HepG2 (cell line): ENCODE data around the gene NADK2. TPM values are rescaled to one million over a fixed set of nuclear protein-coding genes. Genes with fewer than 3 reads are reported as not detected.

Experiments used
- FOXC1 ChIP-seq: sonication (generic); formaldehyde crosslinking; IDR thresholded peaks from 2 replicates; pipeline ENCODE4 v1.8.0; 2022; ENCODE audit warnings: mild to moderate bottlenecking, missing genetic modification reagents, borderline replicate concordance
- FOXO1 ChIP-seq: sonication (generic); formaldehyde crosslinking; IDR thresholded peaks from 2 replicates; pipeline ENCODE4 v1.4.0; 2020; ENCODE audit warnings: missing genetic modification reagents
- GFI1 ChIP-seq: sonication (generic); formaldehyde crosslinking; IDR thresholded peaks from 2 replicates; pipeline ENCODE4 v1.5.0; 2020; ENCODE audit warnings: missing genetic modification reagents, mild to moderate bottlenecking, borderline replicate concordance
- HNF1A ChIP-seq, 2 experiments: sonication (generic) in 1 of 2; formaldehyde crosslinking in 1 of 2; IDR thresholded peaks; 2 replicates each; pipeline versions ENCODE4 v1.4.0 to v1.6.1; 2016 to 2020; ENCODE audit warnings: borderline replicate concordance in 1 of 2, low read depth in 1 of 2, mild to moderate bottlenecking in 1 of 2, missing genetic modification reagents in 1 of 2
- IKZF1 ChIP-seq: fragments of 450-650 bp; IDR thresholded peaks from 2 replicates; pipeline ENCODE4 v1.7.1; 2016
- SIN3B ChIP-seq: fragments of 150-350 bp; IDR thresholded peaks from 2 replicates; pipeline ENCODE4 v1.6.1; 2014; ENCODE audit warnings: low read length
- SMAD1 ChIP-seq: sonication (generic); formaldehyde crosslinking; IDR thresholded peaks from 2 replicates; pipeline ENCODE4 v1.4.0; 2020; ENCODE audit warnings: missing genetic modification reagents, low read depth, mild to moderate bottlenecking, borderline replicate concordance
- STAT6 ChIP-seq: sonication (generic); formaldehyde crosslinking; IDR thresholded peaks from 2 replicates; pipeline ENCODE4 v1.4.0; 2020; ENCODE audit warnings: missing genetic modification reagents, mild to moderate bottlenecking, borderline replicate concordance
- ZNF12 ChIP-seq: sonication (generic); formaldehyde crosslinking; IDR thresholded peaks from 2 replicates; pipeline ENCODE4 v1.5.0; 2020; ENCODE audit warnings: missing genetic modification reagents
- ZNF234 ChIP-seq: sonication (generic); formaldehyde crosslinking; conservative IDR thresholded peaks from 2 replicates; pipeline ENCODE4 v1.5.1; 2020; ENCODE audit warnings: mild to moderate bottlenecking, missing genetic modification reagents
- ZNF264 ChIP-seq: sonication (generic); formaldehyde crosslinking; IDR thresholded peaks from 2 replicates; pipeline ENCODE4 v1.4.0; 2020; ENCODE audit warnings: missing genetic modification reagents
- ZNF547 ChIP-seq: sonication (generic); formaldehyde crosslinking; IDR thresholded peaks from 2 replicates; pipeline ENCODE4 v1.5.1; 2020; ENCODE audit warnings: mild to moderate bottlenecking, missing genetic modification reagents
- ZNF557 ChIP-seq: sonication (generic); formaldehyde crosslinking; IDR thresholded peaks from 2 replicates; pipeline ENCODE4 v1.4.0; 2020; ENCODE audit warnings: missing genetic modification reagents
- ZNF607 ChIP-seq: sonication (generic); formaldehyde crosslinking; IDR thresholded peaks from 2 replicates; pipeline ENCODE4 v1.5.1; 2020; ENCODE audit warnings: missing genetic modification reagents, mild to moderate bottlenecking, borderline replicate concordance
- ZNF674 ChIP-seq: sonication (generic); formaldehyde crosslinking; IDR thresholded peaks from 2 replicates; pipeline ENCODE4 v1.5.0; 2020; ENCODE audit warnings: low read depth, mild to moderate bottlenecking, missing genetic modification reagents
- ZSCAN9 ChIP-seq: IDR thresholded peaks from 2 replicates; pipeline ENCODE4 v1.6.1; 2016; ENCODE audit warnings: borderline replicate concordance
- polyA plus RNA-seq, 8 experiments: library from polyadenylated mRNA; depleted of rRNA in 3 of 8; stranded (reverse) in 7 of 8; unstranded in 1 of 8; fragments of >200 nt; fragmentation: Illumina TruSeq in 4 of 8; extraction: Trizol in 4 of 8; gene quantifications; 2 replicates each; pipeline versions ENCODE4 v1.2.1 to v1.2.3, GENCODE V29; 2011 to 2016; ENCODE audit warnings: low read depth in 4 of 8, missing spikeins in 1 of 8, mixed read lengths in 1 of 8; ENCODE audit not compliant: insufficient read depth in 1 of 8
- total RNA-seq, 5 experiments: library from RNA; depleted of rRNA; stranded (reverse); fragments of >200 nt; fragmentation: Illumina TruSeq; extraction: Trizol; gene quantifications; 2 replicates each; pipeline ENCODE4 v1.2.3, GENCODE V29; 2016; ENCODE audit warnings: low read depth in 1 of 5
- TF ChIP-seq, protein P1 (sequence below): sonication (generic); formaldehyde crosslinking; IDR thresholded peaks from 2 replicates; pipeline ENCODE4 v1.4.0; 2020; ENCODE audit warnings: missing genetic modification reagents, borderline replicate concordance

Gene NADK2
- total and polyA plus RNA-seq, 2 of the 13 experiments (the other 11 are each of a cell fraction or from before 2014, with no cell fraction given): 13.9 to 71.4 TPM

- TF ChIP-seq ZNF12 (CRISPR knock-in tag) (peak; percentile 32; the same call in 1 of the 2 replicates), ZNF234 (CRISPR knock-in tag) (peak; percentile 36; the same call in 1 of the 2 replicates), IKZF1 (no peak), SIN3B (peak; percentile 47; the same call in 1 of the 2 replicates), FOXC1 (peak; percentile 87; the same call in 1 of the 2 replicates), ZNF674 (no peak), SMAD1 (CRISPR knock-in tag) (no peak), FOXO1 (no peak; the same call in 1 of the 2 replicates), STAT6 (CRISPR knock-in tag) (no peak), ZNF547 (CRISPR knock-in tag) (peak; percentile 94), ZNF557 (0 out of 2 replicates have a peak, but pooled peaks have one; percentile 23), HNF1A (IDR thresholded peaks at IDR 0.05; ENCODE audit: low read depth) (no peak), HNF1A (CRISPR knock-in tag; IDR thresholded peaks at IDR 0.05; ENCODE audit: borderline replicate concordance) (peak; percentile 76; the same call in 1 of the 2 replicates), ZNF607 (peak; percentile 85), ZNF264 (CRISPR knock-in tag) (peak; percentile 86), GFI1 (no peak), ZSCAN9 (CRISPR knock-in tag) (no peak)
- TF ChIP-seq, protein P1, sequence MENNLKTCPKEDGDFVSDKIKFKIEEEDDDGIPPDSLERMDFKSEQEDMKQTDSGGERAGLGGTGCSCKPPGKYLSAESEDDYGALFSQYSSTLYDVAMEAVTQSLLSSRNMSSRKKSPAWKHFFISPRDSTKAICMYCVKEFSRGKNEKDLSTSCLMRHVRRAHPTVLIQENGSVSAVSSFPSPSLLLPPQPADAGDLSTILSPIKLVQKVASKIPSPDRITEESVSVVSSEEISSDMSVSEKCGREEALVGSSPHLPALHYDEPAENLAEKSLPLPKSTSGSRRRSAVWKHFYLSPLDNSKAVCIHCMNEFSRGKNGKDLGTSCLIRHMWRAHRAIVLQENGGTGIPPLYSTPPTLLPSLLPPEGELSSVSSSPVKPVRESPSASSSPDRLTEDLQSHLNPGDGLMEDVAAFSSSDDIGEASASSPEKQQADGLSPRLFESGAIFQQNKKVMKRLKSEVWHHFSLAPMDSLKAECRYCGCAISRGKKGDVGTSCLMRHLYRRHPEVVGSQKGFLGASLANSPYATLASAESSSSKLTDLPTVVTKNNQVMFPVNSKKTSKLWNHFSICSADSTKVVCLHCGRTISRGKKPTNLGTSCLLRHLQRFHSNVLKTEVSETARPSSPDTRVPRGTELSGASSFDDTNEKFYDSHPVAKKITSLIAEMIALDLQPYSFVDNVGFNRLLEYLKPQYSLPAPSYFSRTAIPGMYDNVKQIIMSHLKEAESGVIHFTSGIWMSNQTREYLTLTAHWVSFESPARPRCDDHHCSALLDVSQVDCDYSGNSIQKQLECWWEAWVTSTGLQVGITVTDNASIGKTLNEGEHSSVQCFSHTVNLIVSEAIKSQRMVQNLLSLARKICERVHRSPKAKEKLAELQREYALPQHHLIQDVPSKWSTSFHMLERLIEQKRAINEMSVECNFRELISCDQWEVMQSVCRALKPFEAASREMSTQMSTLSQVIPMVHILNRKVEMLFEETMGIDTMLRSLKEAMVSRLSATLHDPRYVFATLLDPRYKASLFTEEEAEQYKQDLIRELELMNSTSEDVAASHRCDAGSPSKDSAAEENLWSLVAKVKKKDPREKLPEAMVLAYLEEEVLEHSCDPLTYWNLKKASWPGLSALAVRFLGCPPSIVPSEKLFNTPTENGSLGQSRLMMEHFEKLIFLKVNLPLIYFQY (CRISPR knock-in tag): 0 out of 2 replicates have a peak, but pooled peaks have one; percentile 45
Observed at GRCh38 chr5:36241631-36242533, at the start of gene NADK2 (continued).
